ENCODE results near the gene MRPS15. TPM values are rescaled to one million over a fixed set of nuclear protein-coding genes. Genes with fewer than 3 reads are reported as not detected.

Gene MRPS15
- total RNA-seq, 1 donor from 2014 or later: 108 TPM

DNA sequence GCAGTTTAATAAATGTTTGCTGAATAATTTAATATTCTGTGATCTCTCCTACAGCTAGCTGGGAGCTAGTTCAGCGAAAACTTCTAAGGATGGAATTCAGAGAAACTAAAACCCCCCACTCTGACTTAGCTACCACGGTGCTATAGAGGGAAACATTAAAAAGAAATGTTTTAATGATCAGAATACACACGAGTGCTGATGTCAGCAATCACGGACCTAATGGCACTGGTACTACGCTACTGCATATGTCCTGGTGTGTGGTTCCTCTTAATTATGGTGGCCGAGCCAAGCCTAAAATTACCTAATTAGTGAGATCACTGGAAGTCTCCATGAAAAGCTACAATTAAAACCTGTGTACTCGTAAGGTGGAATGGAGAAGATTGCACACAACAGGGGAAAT is 42.5 kb downstream of the MRPS15 start:
- TF ChIP-seq, protein P1, sequence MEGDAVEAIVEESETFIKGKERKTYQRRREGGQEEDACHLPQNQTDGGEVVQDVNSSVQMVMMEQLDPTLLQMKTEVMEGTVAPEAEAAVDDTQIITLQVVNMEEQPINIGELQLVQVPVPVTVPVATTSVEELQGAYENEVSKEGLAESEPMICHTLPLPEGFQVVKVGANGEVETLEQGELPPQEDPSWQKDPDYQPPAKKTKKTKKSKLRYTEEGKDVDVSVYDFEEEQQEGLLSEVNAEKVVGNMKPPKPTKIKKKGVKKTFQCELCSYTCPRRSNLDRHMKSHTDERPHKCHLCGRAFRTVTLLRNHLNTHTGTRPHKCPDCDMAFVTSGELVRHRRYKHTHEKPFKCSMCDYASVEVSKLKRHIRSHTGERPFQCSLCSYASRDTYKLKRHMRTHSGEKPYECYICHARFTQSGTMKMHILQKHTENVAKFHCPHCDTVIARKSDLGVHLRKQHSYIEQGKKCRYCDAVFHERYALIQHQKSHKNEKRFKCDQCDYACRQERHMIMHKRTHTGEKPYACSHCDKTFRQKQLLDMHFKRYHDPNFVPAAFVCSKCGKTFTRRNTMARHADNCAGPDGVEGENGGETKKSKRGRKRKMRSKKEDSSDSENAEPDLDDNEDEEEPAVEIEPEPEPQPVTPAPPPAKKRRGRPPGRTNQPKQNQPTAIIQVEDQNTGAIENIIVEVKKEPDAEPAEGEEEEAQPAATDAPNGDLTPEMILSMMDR (IDR thresholded peaks at IDR 0.05; ENCODE audit: borderline replicate concordance): no peak
- H3K27me3 ChIP-seq (ENCODE audit: low read depth): no peaks in the 10 kb centered on the region
- no peak for DNase-seq
- H3K36me3 ChIP-seq: peaks cover 13% of the 10 kb centered on the region
- no peak overlapping the region for H3K4me3 ChIP-seq
- no peak overlapping the region for H3K27ac ChIP-seq (replicated peaks)
- H3K9me3 ChIP-seq (replicated peaks): no peaks in the 10 kb centered on the region
- H3K4me1 ChIP-seq: peaks cover 20% of the 10 kb centered on the region
- intact Hi-C loops (cut with micrococcal nuclease): no loop called here

DNA sequence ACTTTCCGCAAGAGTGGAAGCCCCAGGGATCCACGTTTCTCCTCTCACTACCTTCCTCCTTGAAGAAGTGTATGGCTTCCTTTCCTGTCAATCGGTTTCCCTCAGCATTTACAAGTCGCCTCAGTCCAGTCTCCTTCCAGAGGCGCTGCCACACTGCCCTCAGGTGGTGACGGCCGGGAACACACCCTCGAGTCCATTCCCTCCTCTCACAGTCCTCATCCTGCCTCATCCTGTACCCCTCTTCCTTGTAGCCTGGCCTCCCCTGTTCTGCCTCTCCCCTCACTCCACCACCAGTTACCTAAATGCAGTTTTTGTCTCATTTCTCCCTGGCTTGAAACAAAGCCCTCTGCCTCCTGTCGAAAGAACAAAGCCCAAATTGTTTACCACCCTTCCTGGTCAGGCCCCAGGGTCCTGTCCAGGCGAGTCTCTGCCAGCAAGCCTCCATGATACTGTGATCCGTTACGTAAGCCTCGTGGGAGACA is 43.3 kb downstream of the MRPS15 start:
- intact Hi-C loops (cut with micrococcal nuclease): no loop called here
- Histone ChIP-seq H3K27ac (replicated peaks) (peak overlapping the region; percentile 5), H3K9me3 (replicated peaks) (no peaks in the 10 kb centered on the region), H3K4me1 (peaks cover 20% of the 10 kb centered on the region), H3K4me3 (no peak overlapping the region), H3K36me3 (peaks cover 13% of the 10 kb centered on the region), H3K27me3 (ENCODE audit: low read depth) (no peaks in the 10 kb centered on the region)
- DNase-seq: peak; percentile 86
- TF ChIP-seq, protein P1 (IDR thresholded peaks at IDR 0.05; ENCODE audit: borderline replicate concordance): peak; percentile 96

DNA sequence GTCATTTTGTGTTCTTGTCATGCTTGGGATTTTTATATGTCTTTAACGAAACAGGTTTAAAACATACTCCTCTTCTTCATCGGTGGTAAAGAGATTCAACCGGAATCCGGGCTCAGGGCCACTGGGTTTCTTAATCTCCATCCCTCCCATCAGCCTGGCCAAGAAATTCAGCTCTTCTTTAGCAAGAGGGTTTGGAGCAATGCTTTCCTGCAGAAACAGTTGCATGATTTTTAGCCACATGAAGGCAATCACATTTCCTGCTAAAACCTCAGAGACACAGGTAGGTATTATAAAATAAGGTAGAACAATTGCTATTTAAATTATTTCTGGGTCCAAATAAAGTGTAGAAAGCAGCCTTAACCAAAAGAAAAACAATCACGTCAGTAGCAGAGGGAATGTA is 43.8 kb downstream of the MRPS15 start:
- no peak for DNase-seq
- H3K4me3 ChIP-seq: no peak overlapping the region
- H3K27me3 ChIP-seq (ENCODE audit: low read depth): no peaks in the 10 kb centered on the region
- H3K4me1 ChIP-seq: peaks cover 20% of the 10 kb centered on the region
- no peaks in the 10 kb centered on the region for H3K9me3 ChIP-seq (replicated peaks)
- peaks cover 13% of the 10 kb centered on the region for H3K36me3 ChIP-seq
- TF ChIP-seq, protein P1 (IDR thresholded peaks at IDR 0.05; ENCODE audit: borderline replicate concordance): no peak
- no peak overlapping the region for H3K27ac ChIP-seq (replicated peaks)
- intact Hi-C loops (cut with micrococcal nuclease): no loop called here

DNA sequence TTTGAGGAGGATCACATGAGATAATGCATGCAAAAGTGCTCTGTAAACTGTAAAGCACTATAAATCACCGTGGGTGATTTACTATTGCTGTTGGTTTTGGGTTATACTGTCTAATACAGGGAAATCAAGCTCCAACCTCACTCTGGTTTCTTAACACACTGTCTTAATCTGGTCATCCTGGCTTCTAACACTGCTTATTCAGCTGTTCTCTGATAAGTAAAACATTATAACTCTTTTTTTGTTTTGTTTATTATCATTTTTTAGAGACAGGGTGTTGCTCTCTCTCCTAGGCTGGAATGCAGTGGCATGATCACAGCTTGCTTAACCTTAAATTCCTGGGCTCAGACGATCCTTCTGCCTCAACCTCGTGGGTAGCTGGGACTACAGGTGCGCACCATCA is 44.6 kb downstream of the MRPS15 start:
- TF ChIP-seq, protein P1 (IDR thresholded peaks at IDR 0.05; ENCODE audit: borderline replicate concordance): no peak
- no peak overlapping the region for H3K4me3 ChIP-seq
- H3K9me3 ChIP-seq (replicated peaks): no peaks in the 10 kb centered on the region
- intact Hi-C loops (cut with micrococcal nuclease): no loop called here
- peak overlapping the region; percentile 5 for H3K27ac ChIP-seq (replicated peaks)
- no peaks in the 10 kb centered on the region for H3K27me3 ChIP-seq (ENCODE audit: low read depth)
- no peak for DNase-seq
- peaks cover 20% of the 10 kb centered on the region for H3K4me1 ChIP-seq
- peaks cover 13% of the 10 kb centered on the region for H3K36me3 ChIP-seq

DNA sequence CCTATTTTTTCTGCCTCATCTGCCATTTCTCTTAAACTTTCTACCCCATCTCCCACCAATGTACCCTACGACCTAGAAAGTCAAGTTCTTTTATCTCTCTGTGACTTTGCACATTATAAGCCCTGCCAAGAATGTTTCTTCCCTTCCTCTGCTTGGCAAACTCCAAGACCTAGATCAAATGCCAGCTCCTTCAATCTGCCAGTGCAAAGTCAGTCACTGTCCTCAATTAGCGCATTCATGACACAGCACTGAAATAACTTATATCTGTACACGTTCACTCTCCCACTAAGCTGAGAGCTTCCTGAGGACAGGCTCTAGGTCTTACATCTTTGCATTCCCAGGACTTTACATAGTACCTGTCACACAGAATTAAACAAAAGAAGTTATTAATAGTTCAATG is 45.0 kb downstream of the MRPS15 start:
- H3K4me1 ChIP-seq: peaks cover 20% of the 10 kb centered on the region
- H3K9me3 ChIP-seq (replicated peaks): no peaks in the 10 kb centered on the region
- TF ChIP-seq, protein P1 (IDR thresholded peaks at IDR 0.05; ENCODE audit: borderline replicate concordance): no peak
- H3K4me3 ChIP-seq: no peak overlapping the region
- H3K36me3 ChIP-seq: peaks cover 13% of the 10 kb centered on the region
- DNase-seq: no peak
- H3K27ac ChIP-seq (replicated peaks): peak overlapping the region; percentile 5
- H3K27me3 ChIP-seq (ENCODE audit: low read depth): no peaks in the 10 kb centered on the region
- intact Hi-C loops (cut with micrococcal nuclease): no loop called here

All from left ventricle myocardium inferior (tissue), 1 donor.